Thyroid gland (tissue), 4 donors: Measurements from ENCODE around the gene COL17A1. TPM values are rescaled to one million over a fixed set of nuclear protein-coding genes. Genes with fewer than 3 reads are reported as not detected.
A peak's percentile ranks its signal among the peaks of the same experiment; 100 is the strongest.

Source experiments
- DNase-seq, 2 donors: peaks; one replicate each; pipeline ENCODE4 v3.0.0-alpha.2; 2019
- H3K27ac ChIP-seq, 3 donors: fragments of 200-600 bp; sonication (generic); 1 replicate in 2 of 3; 2 replicates in 1 of 3; pipeline ENCODE4 v1.5.1; 2016 to 2019; ENCODE audit warnings: mild to moderate bottlenecking in 1 of 3, moderate library complexity in 1 of 3
- H3K27me3 ChIP-seq: fragments of 200-600 bp; sonication (generic); one replicate; pipeline ENCODE4 v1.5.1; 2019
- H3K36me3 ChIP-seq, 2 donors: fragments of 200-600 bp; sonication (generic); one replicate each; pipeline ENCODE4 v1.5.1; 2016 to 2019
- H3K4me1 ChIP-seq, 2 donors: fragments of 200-600 bp; sonication (generic); one replicate each; pipeline ENCODE4 v1.5.1; 2017 to 2019
- H3K4me3 ChIP-seq, 3 donors: fragments of 200-600 bp; sonication (generic); replicated peaks in 1 of 3; 1 replicate in 2 of 3; 2 replicates in 1 of 3; pipeline ENCODE4 v1.5.1; 2016; ENCODE audit warnings: mild to moderate bottlenecking in 1 of 3
- H3K9me3 ChIP-seq: fragments of 200-600 bp; sonication (generic); one replicate; pipeline ENCODE4 v1.5.1; 2017
- CTCF ChIP-seq, 6 experiments: fragments of 200-600 bp in 3 of 6; fragments of 450-650 bp in 3 of 6; sonication (generic) in 3 of 6; IDR thresholded peaks; one replicate each; pipeline ENCODE4 v1.5.1; 2016 to 2019; ENCODE audit warnings: antibody characterized with exemption in 6 of 6, mild to moderate bottlenecking in 2 of 6, inconsistent platforms in 1 of 6, moderate library complexity in 1 of 6
- POLR2A ChIP-seq, 2 donors: fragments of 450-650 bp; IDR thresholded peaks; one replicate each; pipeline ENCODE4 v1.6.1; 2017; ENCODE audit warnings: antibody characterized with exemption in 2 of 2, mild to moderate bottlenecking in 2 of 2, moderate library complexity in 1 of 2
- WGBS, 2 donors: methylation state at CpG; one replicate each; pipeline ENCODE4 v1.1.5; 2017; 5-methylcytosine and 5-hydroxymethylcytosine counted together
- intact Hi-C: fragments of 100-400 bp; cut with DNase I; formaldehyde crosslinking; loops from one replicate; pipeline ENCODE4 v1.15.1; 2023
- total RNA-seq, 4 donors: library from RNA; depleted of rRNA; stranded (reverse); fragments of >200 nt; gene quantifications; one replicate each; pipeline ENCODE4 v1.2.3, GENCODE V29; 2016

Gene COL17A1
- total RNA-seq, 4 donors from 2014 or later = 0.49 to 10.2 (median 2.3) TPM

- DNase-seq = no peak
- peaks cover 0 to 9% of the 10 kb centered on the region in 2 donors for H3K4me1 ChIP-seq
- intact Hi-C loops = no loop called here
- H3K36me3 ChIP-seq = no peaks in the 10 kb centered on the region
- no peak overlapping the region for H3K4me3 ChIP-seq
- H3K9me3 ChIP-seq = no peaks in the 10 kb centered on the region
- TF ChIP-seq POLR2A (IDR thresholded peaks at IDR 0.05) (no peak), CTCF (IDR thresholded peaks at IDR 0.05) (no peak)
- H3K27me3 ChIP-seq = no peaks in the 10 kb centered on the region
- no peak overlapping the region for H3K27ac ChIP-seq
- 63 to 68% methylated on average over 2 of the region's 2 CpGs for WGBS, 2 donors
Observed at GRCh38 chr10:104052431-104052830, 33.2 kb downstream of the COL17A1 start.

GRCh38 chr10:104049504-104050250, 36.0 kb downstream of the COL17A1 start:
- H3K36me3 ChIP-seq = no peaks in the 10 kb centered on the region
- TF ChIP-seq CTCF (IDR thresholded peaks at IDR 0.05) (no peak), POLR2A (IDR thresholded peaks at IDR 0.05) (no peak)
- H3K4me1 ChIP-seq = peaks cover 0 to 9% of the 10 kb centered on the region in 2 donors
- no peaks in the 10 kb centered on the region for H3K9me3 ChIP-seq
- intact Hi-C loops = loop anchor here (5.0 kb wide), 2 partner anchors 78 to 163 kb away; no protein-coding TSS in a partner anchor
- H3K27me3 ChIP-seq = no peaks in the 10 kb centered on the region
- 42 to 49% methylated on average over 8 of the region's 8 CpGs for WGBS, 2 donors
- H3K27ac ChIP-seq = no peak overlapping the region
- no peak for DNase-seq
- no peak overlapping the region for H3K4me3 ChIP-seq

GRCh38 chr10:104046651-104047050, 39.0 kb downstream of the COL17A1 start:
- H3K36me3 ChIP-seq = no peaks in the 10 kb centered on the region
- H3K9me3 ChIP-seq = no peaks in the 10 kb centered on the region
- TF ChIP-seq POLR2A (IDR thresholded peaks at IDR 0.05) (no peak), CTCF (IDR thresholded peaks at IDR 0.05) (no peak)
- H3K27ac ChIP-seq = no peak overlapping the region
- no peaks in the 10 kb centered on the region for H3K27me3 ChIP-seq
- intact Hi-C loops = loop anchor here (5.0 kb wide), 2 partner anchors 81 to 166 kb away; no protein-coding TSS in a partner anchor
- no peak overlapping the region for H3K4me3 ChIP-seq
- H3K4me1 ChIP-seq = peaks cover 0 to 9% of the 10 kb centered on the region in 2 donors
- WGBS, 2 donors = 87 to 90% methylated on average over 6 of the region's 6 CpGs
- DNase-seq = no peak

GRCh38 chr10:104045151-104046089, 40.3 kb downstream of the COL17A1 start:
- Histone ChIP-seq H3K27me3 (no peaks in the 10 kb centered on the region), H3K4me3 (no peak overlapping the region), H3K36me3 (no peaks in the 10 kb centered on the region), H3K9me3 (no peaks in the 10 kb centered on the region), H3K4me1 (peaks cover 0 to 9% of the 10 kb centered on the region in 2 donors), H3K27ac (no peak overlapping the region)
- intact Hi-C loops = loop anchor here (5.0 kb wide), 2 partner anchors 82 to 167 kb away; no protein-coding TSS in a partner anchor
- DNase-seq = peak; percentile 59 to 69
- 61 to 77% methylated on average over 9 of the region's 9 CpGs for WGBS, 2 donors
- no peak for TF ChIP-seq POLR2A (IDR thresholded peaks at IDR 0.05)
- TF ChIP-seq CTCF (IDR thresholded peaks at IDR 0.05) = peak; percentile 16 to 69 (median 58)
